Endothelial cell (in vitro differentiated cells): Measurements from ENCODE around the gene RNF169. TPM values are rescaled to one million over a fixed set of nuclear protein-coding genes. Genes with fewer than 3 reads are reported as not detected.
A peak's percentile ranks its signal among the peaks of the same experiment; 100 is the strongest.

Experiments used
- DNase-seq: peaks from one replicate; pipeline ENCODE4 v3.0.0; 2021; ENCODE audit warnings: low spot score
- H3K27ac Mint-ChIP-seq: one replicate; pipeline ENCODE4 v1.8.0; 2021; ENCODE audit warnings: mixed read lengths, inconsistent platforms; ENCODE audit not compliant: unreplicated experiment
- H3K27me3 Mint-ChIP-seq: one replicate; pipeline ENCODE4 v1.8.0; 2021; ENCODE audit warnings: mild to moderate bottlenecking, moderate library complexity, mixed read lengths, inconsistent platforms; ENCODE audit not compliant: unreplicated experiment
- H3K36me3 Mint-ChIP-seq: one replicate; pipeline ENCODE4 v1.8.0; 2021; ENCODE audit warnings: mild to moderate bottlenecking, low read depth, mixed read lengths, inconsistent platforms; ENCODE audit not compliant: unreplicated experiment
- H3K4me1 Mint-ChIP-seq: one replicate; pipeline ENCODE4 v1.8.0; 2021; ENCODE audit warnings: mild to moderate bottlenecking, mixed read lengths, inconsistent platforms; ENCODE audit not compliant: unreplicated experiment
- H3K4me3 Mint-ChIP-seq: one replicate; pipeline ENCODE4 v1.8.0; 2021; ENCODE audit warnings: mild to moderate bottlenecking, mixed read lengths, inconsistent platforms; ENCODE audit not compliant: unreplicated experiment
- H3K9me3 Mint-ChIP-seq: one replicate; pipeline ENCODE4 v1.8.0; 2021; ENCODE audit warnings: mixed read lengths, inconsistent platforms; ENCODE audit not compliant: unreplicated experiment
- long read RNA-seq: library from polyadenylated mRNA; unstranded; transcript quantifications from one replicate; pipeline ENCODE4 v2.0.0, GENCODE V29; 2020; ENCODE audit not compliant: unreplicated experiment
- total RNA-seq: library from RNA; stranded (reverse); fragmentation: NEBNext Ultra II Directional; extraction: Animal tissue kit (Norgen Biotek cat#: 25700); gene quantifications from one replicate; pipeline ENCODE4 v1.2.1, GENCODE V29; 2021; ENCODE audit not compliant: unreplicated experiment
- TF ChIP-seq, protein P1 (sequence below): fragments of 200-600 bp; sonication (generic); IDR thresholded peaks from one replicate; pipeline ENCODE4 v1.5.0; 2021; ENCODE audit warnings: antibody characterized with exemption; ENCODE audit not compliant: unreplicated experiment

Gene RNF169
- 16.8 TPM for total RNA-seq
- long read RNA-seq, partial matches to known transcripts = 0 of 1 reads
- long read RNA-seq, other reads (novel, unspliced or antisense) = 1 of 1 reads

- Mint-ChIP-seq H3K4me1 (peaks cover 27% of the 10 kb centered on the region), H3K36me3 (no peaks in the 10 kb centered on the region), H3K27ac (peak within 1 kb of the TSS; percentile 89), H3K9me3 (no peaks in the 10 kb centered on the region), H3K4me3 (peak within 1 kb of the TSS; percentile 96), H3K27me3 (peaks cover 6% of the 10 kb centered on the region)
- TF ChIP-seq, protein P1, sequence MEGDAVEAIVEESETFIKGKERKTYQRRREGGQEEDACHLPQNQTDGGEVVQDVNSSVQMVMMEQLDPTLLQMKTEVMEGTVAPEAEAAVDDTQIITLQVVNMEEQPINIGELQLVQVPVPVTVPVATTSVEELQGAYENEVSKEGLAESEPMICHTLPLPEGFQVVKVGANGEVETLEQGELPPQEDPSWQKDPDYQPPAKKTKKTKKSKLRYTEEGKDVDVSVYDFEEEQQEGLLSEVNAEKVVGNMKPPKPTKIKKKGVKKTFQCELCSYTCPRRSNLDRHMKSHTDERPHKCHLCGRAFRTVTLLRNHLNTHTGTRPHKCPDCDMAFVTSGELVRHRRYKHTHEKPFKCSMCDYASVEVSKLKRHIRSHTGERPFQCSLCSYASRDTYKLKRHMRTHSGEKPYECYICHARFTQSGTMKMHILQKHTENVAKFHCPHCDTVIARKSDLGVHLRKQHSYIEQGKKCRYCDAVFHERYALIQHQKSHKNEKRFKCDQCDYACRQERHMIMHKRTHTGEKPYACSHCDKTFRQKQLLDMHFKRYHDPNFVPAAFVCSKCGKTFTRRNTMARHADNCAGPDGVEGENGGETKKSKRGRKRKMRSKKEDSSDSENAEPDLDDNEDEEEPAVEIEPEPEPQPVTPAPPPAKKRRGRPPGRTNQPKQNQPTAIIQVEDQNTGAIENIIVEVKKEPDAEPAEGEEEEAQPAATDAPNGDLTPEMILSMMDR = no peak
- DNase-seq = peak; percentile 84
Observed at GRCh38 chr11:74748211-74749126, at the start of gene RNF169. TSS of gene RNF169 (plus strand) at chr11:74748849. CDS start at chr11:74748881, 32 bp downstream.

- DNase-seq = no peak
- no peaks in the 10 kb centered on the region for H3K9me3 Mint-ChIP-seq
- H3K27ac Mint-ChIP-seq = no peak overlapping the region
- TF ChIP-seq, protein P1 = no peak
- H3K27me3 Mint-ChIP-seq = peaks cover 8% of the 10 kb centered on the region
- H3K4me1 Mint-ChIP-seq = peaks cover 19% of the 10 kb centered on the region
- H3K4me3 Mint-ChIP-seq = peak overlapping the region; percentile 47
- H3K36me3 Mint-ChIP-seq = no peaks in the 10 kb centered on the region
Observed at GRCh38 chr11:74699615-74700396, 48.8 kb upstream of the RNF169 start.

DNA sequence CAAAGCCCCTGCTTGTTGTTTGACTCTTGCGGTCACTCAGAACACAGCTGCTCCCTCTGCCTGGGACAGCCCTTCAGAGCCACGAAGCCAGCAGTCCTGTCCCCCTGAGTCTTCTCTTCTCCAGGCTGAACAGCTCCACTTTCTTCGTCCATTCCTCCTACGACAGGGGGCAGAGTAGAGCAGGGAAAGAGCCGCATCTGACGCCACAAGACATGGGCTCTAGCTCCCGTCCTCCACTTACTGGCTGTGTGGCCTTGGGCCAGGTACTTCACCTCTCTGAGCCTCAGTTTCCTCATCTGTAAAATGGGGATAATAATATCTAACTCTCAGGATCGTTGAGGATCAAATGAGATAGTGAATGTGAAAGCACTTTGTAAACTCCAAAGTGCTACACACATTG, 47.3 kb upstream of the RNF169 start:
- no peaks in the 10 kb centered on the region for H3K9me3 Mint-ChIP-seq
- no peaks in the 10 kb centered on the region for H3K36me3 Mint-ChIP-seq
- peaks cover 22% of the 10 kb centered on the region for H3K4me1 Mint-ChIP-seq
- H3K4me3 Mint-ChIP-seq = no peak overlapping the region
- no peak overlapping the region for H3K27ac Mint-ChIP-seq
- TF ChIP-seq, protein P1 = no peak
- H3K27me3 Mint-ChIP-seq = peaks cover 7% of the 10 kb centered on the region
- DNase-seq = no peak

DNA sequence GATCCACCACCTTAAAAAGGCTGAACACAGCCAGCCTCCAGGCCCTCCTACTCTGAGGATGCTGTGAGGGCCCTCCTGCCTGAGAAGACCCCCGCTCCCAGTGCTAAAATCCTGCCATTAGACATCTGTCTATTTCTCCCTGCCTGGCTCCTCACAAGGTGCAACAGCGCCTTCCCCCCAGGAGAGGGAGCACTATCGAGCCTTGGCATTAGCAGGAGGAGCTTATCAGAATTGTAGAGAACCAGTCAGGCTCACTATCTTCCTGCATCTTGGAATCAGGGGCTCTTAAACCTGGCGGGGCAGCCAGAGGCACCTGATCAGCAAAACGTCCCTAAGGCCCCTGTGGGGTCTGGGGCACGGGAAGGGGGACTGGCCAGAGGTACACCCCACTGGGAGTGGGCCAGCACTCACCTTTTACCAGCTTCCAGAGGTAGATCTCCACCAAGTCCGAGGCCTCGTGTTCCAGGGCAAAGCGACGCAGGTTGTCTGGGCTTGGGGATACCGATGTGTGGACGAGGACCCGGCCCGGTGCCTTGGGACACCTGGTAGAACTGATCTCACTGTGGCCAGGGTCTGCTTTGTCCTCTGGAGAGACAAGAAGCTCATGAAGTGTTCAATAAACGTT, 46.2 kb upstream of the RNF169 start:
- H3K27me3 Mint-ChIP-seq = peaks cover 8% of the 10 kb centered on the region
- TF ChIP-seq, protein P1 = peak; percentile 89
- peaks cover 12% of the 10 kb centered on the region for H3K4me1 Mint-ChIP-seq
- DNase-seq = peak; percentile 80
- no peak overlapping the region for H3K27ac Mint-ChIP-seq
- no peak overlapping the region for H3K4me3 Mint-ChIP-seq
- H3K36me3 Mint-ChIP-seq = no peaks in the 10 kb centered on the region
- H3K9me3 Mint-ChIP-seq = no peaks in the 10 kb centered on the region
